Neutrophil (primary cell): ENCODE results near the gene TENM3.

ENCODE experiments used
- H3K27ac ChIP-seq: fragments of 200-600 bp; sonication (generic); 2 replicates; pipeline ENCODE4 v1.5.1; 2016; ENCODE audit warnings: mild to moderate bottlenecking, moderate library complexity
- H3K27me3 ChIP-seq: fragments of 200-600 bp; sonication (generic); 2 replicates; pipeline ENCODE4 v1.6.0; 2016; ENCODE audit warnings: mild to moderate bottlenecking
- H3K36me3 ChIP-seq: fragments of 200-600 bp; sonication (generic); 2 replicates; pipeline ENCODE4 v1.5.1; 2017
- H3K4me1 ChIP-seq, 2 experiments: fragments of 200-600 bp in 1 of 2; sonication (generic) in 1 of 2; 1 replicate in 1 of 2; 2 replicates in 1 of 2; pipeline versions ENCODE4 v1.5.1 to v1.6.1; 2013 to 2016; ENCODE audit warnings: low read depth in 1 of 2, low read length in 1 of 2, mild to moderate bottlenecking in 1 of 2, moderate library complexity in 1 of 2; ENCODE audit not compliant: control insufficient read depth in 1 of 2, insufficient read depth in 1 of 2
- H3K4me3 ChIP-seq, 2 experiments: fragments of 200-600 bp in 1 of 2; sonication (generic) in 1 of 2; 1 replicate in 1 of 2; 2 replicates in 1 of 2; pipeline ENCODE4 v1.5.1; 2013 to 2016; ENCODE audit warnings: low read depth in 1 of 2, low read length in 1 of 2, mild to moderate bottlenecking in 1 of 2, moderate library complexity in 1 of 2
- H3K9me3 ChIP-seq: fragments of 200-600 bp; sonication (generic); 2 replicates; pipeline ENCODE4 v1.5.1; 2016
- CTCF ChIP-seq: fragments of 200-600 bp; sonication (generic); IDR thresholded peaks from 2 replicates; pipeline ENCODE4 v1.5.1; 2016; ENCODE audit warnings: antibody characterized with exemption

The TENM3 gene

GRCh38 chr4:182306792-182307507 lies 63.7 kb downstream of the TENM3 start:
- Histone ChIP-seq H3K27ac (no peak overlapping the region), H3K4me3 (no peak overlapping the region), H3K36me3 (no peaks in the 10 kb centered on the region), H3K9me3 (no peaks in the 10 kb centered on the region), H3K4me1 (no peaks in the 10 kb centered on the region), H3K27me3 (no peaks in the 10 kb centered on the region)
- no peak for TF ChIP-seq CTCF

GRCh38 chr4:182307746-182308145 lies 64.5 kb downstream of the TENM3 start:
- no peaks in the 10 kb centered on the region for H3K9me3 ChIP-seq
- no peak for TF ChIP-seq CTCF
- no peaks in the 10 kb centered on the region for H3K4me1 ChIP-seq
- no peaks in the 10 kb centered on the region for H3K27me3 ChIP-seq
- H3K4me3 ChIP-seq = no peak overlapping the region
- no peak overlapping the region for H3K27ac ChIP-seq
- H3K36me3 ChIP-seq = no peaks in the 10 kb centered on the region

GRCh38 chr4:182309877-182310276 lies 66.7 kb downstream of the TENM3 start:
- no peaks in the 10 kb centered on the region for H3K27me3 ChIP-seq
- no peaks in the 10 kb centered on the region for H3K9me3 ChIP-seq
- no peak overlapping the region for H3K27ac ChIP-seq
- no peaks in the 10 kb centered on the region for H3K36me3 ChIP-seq
- no peak overlapping the region for H3K4me3 ChIP-seq
- TF ChIP-seq CTCF = no peak
- H3K4me1 ChIP-seq = no peaks in the 10 kb centered on the region

- H3K4me3 ChIP-seq = no peak overlapping the region
- H3K27me3 ChIP-seq = no peaks in the 10 kb centered on the region
- H3K9me3 ChIP-seq = no peaks in the 10 kb centered on the region
- H3K36me3 ChIP-seq = no peaks in the 10 kb centered on the region
- H3K4me1 ChIP-seq = no peaks in the 10 kb centered on the region
- TF ChIP-seq CTCF = no peak
- no peak overlapping the region for H3K27ac ChIP-seq
Measured at GRCh38 chr4:182310316-182310715, 67.1 kb downstream of the TENM3 start.

GRCh38 chr4:182310962-182311361 lies 67.8 kb downstream of the TENM3 start:
- Histone ChIP-seq H3K27me3 (no peaks in the 10 kb centered on the region), H3K36me3 (no peaks in the 10 kb centered on the region), H3K27ac (no peak overlapping the region), H3K4me1 (no peaks in the 10 kb centered on the region), H3K9me3 (no peaks in the 10 kb centered on the region), H3K4me3 (no peak overlapping the region)
- no peak for TF ChIP-seq CTCF
